Endothelial cell of umbilical vein (primary cell): Measurements from ENCODE around the gene SMPX. TPM values are rescaled to one million over a fixed set of nuclear protein-coding genes. Genes with fewer than 3 reads are reported as not detected.
"Not testable (repeated sequence)": the region's sequence is repeated elsewhere in the genome, so short reads cannot be mapped to it uniquely, and the experiment has no call there.

Source experiments
- BruUV-seq: library from RNA; stranded (reverse); fragments of 400-500 nt; replicated peaks from 2 replicates; lab custom pipeline; 2021; lab: Mats Ljungman, UMichigan
- CTCF ChIA-PET: fragments of 300-600, 350-600 bp; sonication (Branson Sonifier 250); formaldehyde crosslinking; loops from one replicate; lab custom pipeline; 2021; ENCODE audit warnings: antibody characterized with exemption, inconsistent platforms; lab: Charles Lee
- POLR2A ChIA-PET: fragments of 300-600, 350-600 bp; sonication (Branson Sonifier 250); formaldehyde crosslinking; loops from one replicate; lab custom pipeline; 2021; ENCODE audit warnings: antibody characterized with exemption, inconsistent platforms; lab: Charles Lee
- DNase-seq: peaks from one replicate; pipeline ENCODE4 v3.0.0-alpha.2; 2011; ENCODE audit warnings: low read depth, low spot score
- FAIRE-seq: peaks from 2 replicates; lab custom pipeline; 2011; peaks lifted over from hg19 to GRCh38; lab: Jason Lieb, UNC
- H2AFZ ChIP-seq: 2 replicates; pipeline ENCODE4 v1.6.0; 2012; ENCODE audit warnings: low read depth, low read length, control low read depth, inconsistent platforms
- H3K27ac ChIP-seq: 2 replicates; pipeline ENCODE4 v1.5.1; 2011; ENCODE audit warnings: low read depth, mild to moderate bottlenecking, control low read depth, low read length, moderate library complexity; ENCODE audit not compliant: insufficient read depth
- H3K27me3 ChIP-seq, 2 experiments: 2 replicates each; pipeline versions ENCODE4 v1.6.0 to v1.6.1; 2011; ENCODE audit warnings: low read length in 2 of 2, mixed read lengths in 1 of 2; ENCODE audit not compliant: control insufficient read depth in 2 of 2, insufficient read depth in 2 of 2
- H3K36me3 ChIP-seq, 2 experiments: 2 replicates in 1 of 2; 3 replicates in 1 of 2; pipeline ENCODE4 v1.5.1; 2011; ENCODE audit warnings: low read length in 2 of 2, mild to moderate bottlenecking in 1 of 2, moderate library complexity in 1 of 2; ENCODE audit not compliant: control insufficient read depth in 2 of 2, insufficient read depth in 2 of 2; ENCODE audit errors: extremely low read depth in 1 of 2
- H3K4me1 ChIP-seq: 3 replicates; pipeline ENCODE4 v1.5.1; 2011; ENCODE audit warnings: mild to moderate bottlenecking, low read length; ENCODE audit not compliant: control insufficient read depth, insufficient read depth; ENCODE audit errors: extremely low read depth
- H3K4me2 ChIP-seq: 2 replicates; pipeline ENCODE4 v1.6.1; 2011; ENCODE audit warnings: low read length, control low read depth, mixed read lengths; ENCODE audit not compliant: insufficient read depth
- H3K4me3 ChIP-seq, 3 experiments: fragments of 200-600 bp in 1 of 3; sonication (generic), shearing (Covaris generic) in 1 of 3; replicated peaks in 1 of 3; 2 replicates each; pipeline ENCODE4 v1.5.1; 2011 to 2016; ENCODE audit warnings: control low read depth in 3 of 3, low read length in 3 of 3, mild to moderate bottlenecking in 2 of 3, inconsistent platforms in 1 of 3, low read depth in 1 of 3, moderate library complexity in 1 of 3; ENCODE audit not compliant: insufficient read depth in 1 of 3
- H3K79me2 ChIP-seq: 2 replicates; pipeline ENCODE4 v1.6.0; 2012; ENCODE audit warnings: low read length, inconsistent platforms; ENCODE audit not compliant: control insufficient read depth, insufficient read depth
- H3K9ac ChIP-seq: replicated peaks from 2 replicates; pipeline ENCODE3; 2011; ENCODE audit warnings: low read length, control low read depth; ENCODE audit not compliant: insufficient read depth; ENCODE audit errors: extremely low read depth
- H3K9me1 ChIP-seq: replicated peaks from 3 replicates; pipeline ENCODE4 v1.6.0; 2011; ENCODE audit warnings: mild to moderate bottlenecking, low read length; ENCODE audit not compliant: control insufficient read depth, insufficient read depth; ENCODE audit errors: extremely low read depth
- H3K9me3 ChIP-seq: replicated peaks from 2 replicates; pipeline ENCODE4 v1.5.1; 2012; ENCODE audit warnings: low read length, inconsistent platforms; ENCODE audit not compliant: control insufficient read depth, insufficient read depth
- H4K20me1 ChIP-seq: replicated peaks from 2 replicates; pipeline ENCODE3; 2011; ENCODE audit warnings: mild to moderate bottlenecking, low read length; ENCODE audit not compliant: control insufficient read depth, insufficient read depth; ENCODE audit errors: extremely low read depth
- CTCF ChIP-seq, 2 donors: IDR thresholded peaks; 1 replicate in 1 of 2; 2 replicates in 1 of 2; pipeline ENCODE4 v1.5.1; 2011; ENCODE audit warnings: low read length in 2 of 2, mild to moderate bottlenecking in 2 of 2, moderate library complexity in 2 of 2, control low read depth in 1 of 2, inconsistent platforms in 1 of 2, low read depth in 1 of 2; ENCODE audit not compliant: insufficient read depth in 1 of 2; ENCODE audit errors: extremely low read depth in 1 of 2
- EZH2 ChIP-seq: IDR thresholded peaks from 2 replicates; pipeline ENCODE4 v1.6.1; 2012; ENCODE audit warnings: borderline replicate concordance, low read depth, mild to moderate bottlenecking, moderate library complexity, low read length, inconsistent platforms; ENCODE audit not compliant: severe bottlenecking
- FOS ChIP-seq: IDR thresholded peaks from 2 replicates; pipeline ENCODE4 v1.6.1; 2011; ENCODE audit warnings: mild to moderate bottlenecking, low read length, moderate library complexity, borderline replicate concordance; ENCODE audit not compliant: insufficient read depth
- GATA2 ChIP-seq: IDR thresholded peaks from 2 replicates; pipeline ENCODE4 v1.7.0; 2011; ENCODE audit warnings: low read depth, mild to moderate bottlenecking, moderate library complexity, mixed read lengths, low read length; ENCODE audit not compliant: insufficient read length, insufficient read depth
- JUN ChIP-seq: IDR thresholded peaks from 2 replicates; pipeline ENCODE4 v1.6.1; 2011; ENCODE audit warnings: borderline replicate concordance, low read depth; ENCODE audit not compliant: insufficient read length, insufficient read depth
- MAX ChIP-seq: IDR thresholded peaks from 2 replicates; pipeline ENCODE4 v1.6.1; 2011; ENCODE audit not compliant: insufficient read depth, insufficient read length
- MYC ChIP-seq: IDR thresholded peaks from one replicate; pipeline ENCODE4 v1.6.1; 2011; ENCODE audit warnings: mild to moderate bottlenecking, low read depth, low read length
- POLR2A ChIP-seq: IDR thresholded peaks from 2 replicates; pipeline ENCODE4 v1.6.1; 2012; ENCODE audit warnings: low read depth, mild to moderate bottlenecking, control low read depth, low read length
- POLR2AphosphoS5 ChIP-seq: IDR thresholded peaks from 2 replicates; pipeline ENCODE4 v1.6.1; 2012; ENCODE audit warnings: low read depth, mild to moderate bottlenecking, control low read depth, low read length, moderate library complexity; ENCODE audit not compliant: insufficient read depth
- dilution Hi-C: fragments of 300-500 bp; cut with MboI; formaldehyde crosslinking; loops from one replicate; pipeline ENCODE4 v1.15.0; 2019; ENCODE audit warnings: low sequenced_read_pairs; ENCODE audit not compliant: extremely low pct_ligation_motif_present
- intact Hi-C: fragments of 100-400 bp; cut with micrococcal nuclease; formaldehyde crosslinking; loops from one replicate; pipeline ENCODE4 v1.10.0; 2022
- polyA plus RNA-seq, 4 experiments: library from polyadenylated mRNA; depleted of rRNA in 3 of 4; stranded (reverse) in 3 of 4; unstranded in 1 of 4; fragments of >200 nt; gene quantifications; 2 replicates each; pipeline versions ENCODE4 v1.2.1 to v1.2.3, GENCODE V29; 2011 to 2012; ENCODE audit warnings: missing spikeins in 1 of 4
- total RNA-seq: library from RNA; stranded (reverse); gene quantifications from 2 replicates; pipeline ENCODE4 v1.2.3, GENCODE V29; 2021

The SMPX gene
- total and polyA plus RNA-seq, 2 donors (not counting 3 experiments of a cell fraction or from before 2014, with no cell fraction given): not detected

- Histone ChIP-seq H3K9me1 (no peaks in the 10 kb centered on the region), H3K4me2 (no peak overlapping the region), H3K27ac (no peak overlapping the region), H3K4me1 (no peaks in the 10 kb centered on the region), H2AFZ (no peak overlapping the region), H3K79me2 (no peaks in the 10 kb centered on the region), H3K27me3 (no peaks in the 10 kb centered on the region), H3K9ac (no peak overlapping the region), H4K20me1 (no peaks in the 10 kb centered on the region), H3K9me3 (no peaks in the 10 kb centered on the region), H3K4me3 (no peak overlapping the region), H3K36me3 (no peaks in the 10 kb centered on the region)
- intact Hi-C loops: no loop called here
- POLR2A ChIA-PET: no interaction called here
- BruUV-seq: no TSS peak
- dilution Hi-C loops: no loop called here
- FAIRE-seq (no peak), DNase-seq (no peak)
- CTCF ChIA-PET: no interaction called here
- TF ChIP-seq POLR2AphosphoS5 (no peak), POLR2A (no peak)
Observed at GRCh38 chrX:21779095-21779494, 21.2 kb upstream of the SMPX start.

- ChIA-PET CTCF (no interaction called here), POLR2A (no interaction called here)
- FAIRE-seq (no peak), DNase-seq (no peak)
- Histone ChIP-seq H3K4me2 (no peak overlapping the region), H3K4me1 (no peaks in the 10 kb centered on the region), H3K9me1 (no peaks in the 10 kb centered on the region), H3K27ac (no peak overlapping the region), H3K9ac (no peak overlapping the region), H4K20me1 (no peaks in the 10 kb centered on the region), H3K27me3 (no peaks in the 10 kb centered on the region), H2AFZ (no peak overlapping the region), H3K9me3 (no peaks in the 10 kb centered on the region), H3K79me2 (no peaks in the 10 kb centered on the region), H3K36me3 (no peaks in the 10 kb centered on the region), H3K4me3 (no peak overlapping the region)
- BruUV-seq: no TSS peak
- TF ChIP-seq JUN (no peak), EZH2 (no peak), GATA2 (no peak), POLR2A (no peak), MAX (no peak), CTCF (IDR thresholded peaks at IDR 0.05; ENCODE audit: extremely low read depth in 1 of 2, insufficient read depth in 1 of 2, low read depth in 1 of 2, low read length in 2 of 2) (no peak), POLR2AphosphoS5 (no peak), FOS (no peak), MYC (no peak)
- intact Hi-C loops (no loop called here), dilution Hi-C loops (no loop called here)
Observed at GRCh38 chrX:21778236-21778635, 20.3 kb upstream of the SMPX start.

GRCh38 chrX:21775128-21775527 lies 17.2 kb upstream of the SMPX start:
- DNase-seq, H3K79me2 ChIP-seq, H3K4me1 ChIP-seq, H3K27ac ChIP-seq, FAIRE-seq, BruUV-seq, H2AFZ ChIP-seq, H3K9ac ChIP-seq, POLR2A ChIA-PET, intact Hi-C loops, H3K36me3 ChIP-seq, H3K9me3 ChIP-seq, H3K9me1 ChIP-seq, dilution Hi-C loops, H3K27me3 ChIP-seq, CTCF ChIA-PET, H3K4me3 ChIP-seq, H4K20me1 ChIP-seq, H3K4me2 ChIP-seq: not testable (repeated sequence)
